GM12865 (cell line): ENCODE results near the gene PKNOX2.

Experiments used
- DNase-seq: peaks from one replicate; pipeline ENCODE4 v3.0.0; 2010; ENCODE audit warnings: low read depth
- H3K4me3 ChIP-seq: 2 replicates; pipeline ENCODE4 v1.5.1; 2011; ENCODE audit warnings: mild to moderate bottlenecking, low read depth, low read length, control low read depth
- TF ChIP-seq, protein P1 (sequence below): IDR thresholded peaks from 2 replicates; pipeline ENCODE4 v1.5.1; 2011; ENCODE audit warnings: low read length, control low read depth, low read depth, inconsistent platforms; ENCODE audit not compliant: insufficient read depth; ENCODE audit errors: missing control alignments

Gene PKNOX2

GRCh38 chr11:125167292-125167953, 2.9 kb downstream of the PKNOX2 start:
- DNase-seq: no peak
- H3K4me3 ChIP-seq: no peak overlapping the region
- TF ChIP-seq, protein P1, sequence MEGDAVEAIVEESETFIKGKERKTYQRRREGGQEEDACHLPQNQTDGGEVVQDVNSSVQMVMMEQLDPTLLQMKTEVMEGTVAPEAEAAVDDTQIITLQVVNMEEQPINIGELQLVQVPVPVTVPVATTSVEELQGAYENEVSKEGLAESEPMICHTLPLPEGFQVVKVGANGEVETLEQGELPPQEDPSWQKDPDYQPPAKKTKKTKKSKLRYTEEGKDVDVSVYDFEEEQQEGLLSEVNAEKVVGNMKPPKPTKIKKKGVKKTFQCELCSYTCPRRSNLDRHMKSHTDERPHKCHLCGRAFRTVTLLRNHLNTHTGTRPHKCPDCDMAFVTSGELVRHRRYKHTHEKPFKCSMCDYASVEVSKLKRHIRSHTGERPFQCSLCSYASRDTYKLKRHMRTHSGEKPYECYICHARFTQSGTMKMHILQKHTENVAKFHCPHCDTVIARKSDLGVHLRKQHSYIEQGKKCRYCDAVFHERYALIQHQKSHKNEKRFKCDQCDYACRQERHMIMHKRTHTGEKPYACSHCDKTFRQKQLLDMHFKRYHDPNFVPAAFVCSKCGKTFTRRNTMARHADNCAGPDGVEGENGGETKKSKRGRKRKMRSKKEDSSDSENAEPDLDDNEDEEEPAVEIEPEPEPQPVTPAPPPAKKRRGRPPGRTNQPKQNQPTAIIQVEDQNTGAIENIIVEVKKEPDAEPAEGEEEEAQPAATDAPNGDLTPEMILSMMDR: no peak

DNA sequence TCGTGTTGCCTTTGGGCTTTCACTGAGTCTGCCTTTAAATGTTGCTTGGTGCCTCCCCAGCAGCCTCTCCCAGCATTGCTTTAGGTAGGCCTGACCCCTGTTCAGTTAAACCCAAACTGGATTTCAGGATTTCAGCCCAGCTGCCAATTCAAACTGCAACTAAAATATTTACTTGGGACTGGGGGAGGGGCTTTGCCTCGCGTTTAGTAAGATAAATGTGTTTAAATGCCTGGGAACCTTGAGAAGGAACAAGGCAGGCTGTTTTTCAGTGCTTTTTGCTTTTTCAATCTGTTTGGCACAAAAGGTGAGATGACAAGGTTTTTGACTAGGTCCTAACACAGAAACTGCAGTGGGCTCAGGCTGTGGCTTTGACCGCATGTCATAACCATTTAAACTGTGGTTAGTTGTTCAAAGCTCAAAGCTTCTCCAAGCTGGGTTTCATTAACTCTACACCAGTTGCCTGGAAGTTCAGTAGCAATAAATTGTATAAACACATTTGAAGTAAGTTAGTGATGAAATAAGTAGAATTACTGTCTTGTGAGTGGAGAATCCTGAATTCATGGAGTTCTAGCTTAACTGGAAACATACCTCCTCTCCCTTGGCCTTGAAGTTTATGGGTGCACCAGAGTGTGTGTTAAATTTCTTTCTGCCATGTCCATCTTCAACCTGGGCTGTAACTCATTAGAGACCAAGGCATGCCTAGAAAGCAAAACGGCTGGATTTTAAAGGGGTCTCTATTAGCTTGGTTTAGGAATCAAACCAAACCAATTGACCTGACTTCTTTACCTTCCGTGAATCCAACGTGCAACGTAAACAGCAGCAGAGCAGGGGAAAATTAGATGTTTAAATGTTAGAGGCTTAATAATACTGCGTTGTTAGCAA, 3.6 kb downstream of the PKNOX2 start:
- no peak overlapping the region for H3K4me3 ChIP-seq
- TF ChIP-seq, protein P1: no peak
- peak; percentile 45 for DNase-seq

DNA sequence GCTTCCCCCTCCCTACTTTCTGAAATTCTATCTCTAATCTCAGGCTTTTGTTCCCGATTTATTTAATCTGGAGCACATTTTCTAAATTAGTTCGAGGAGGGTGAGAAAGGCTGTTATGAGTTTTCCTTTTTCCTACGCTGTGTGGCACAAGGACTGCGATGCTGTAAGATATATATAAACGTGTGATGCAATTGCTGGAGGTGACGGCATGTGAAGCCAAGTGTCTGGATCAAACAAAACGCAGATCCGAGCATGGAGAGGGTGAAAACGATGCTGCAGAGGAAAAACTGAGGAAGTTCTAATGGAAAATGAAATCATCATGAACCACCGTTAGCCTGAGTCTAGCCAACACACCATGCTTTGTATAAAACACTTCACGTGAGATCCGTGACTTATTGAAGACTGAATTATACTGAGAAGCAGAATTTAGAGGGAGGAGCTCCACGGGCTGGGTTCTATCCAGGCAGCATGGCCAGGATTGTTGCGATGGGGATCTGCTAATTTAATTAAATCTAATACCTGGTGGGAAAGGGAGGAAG, 4.4 kb downstream of the PKNOX2 start:
- no peak overlapping the region for H3K4me3 ChIP-seq
- TF ChIP-seq, protein P1: no peak
- no peak for DNase-seq

DNA sequence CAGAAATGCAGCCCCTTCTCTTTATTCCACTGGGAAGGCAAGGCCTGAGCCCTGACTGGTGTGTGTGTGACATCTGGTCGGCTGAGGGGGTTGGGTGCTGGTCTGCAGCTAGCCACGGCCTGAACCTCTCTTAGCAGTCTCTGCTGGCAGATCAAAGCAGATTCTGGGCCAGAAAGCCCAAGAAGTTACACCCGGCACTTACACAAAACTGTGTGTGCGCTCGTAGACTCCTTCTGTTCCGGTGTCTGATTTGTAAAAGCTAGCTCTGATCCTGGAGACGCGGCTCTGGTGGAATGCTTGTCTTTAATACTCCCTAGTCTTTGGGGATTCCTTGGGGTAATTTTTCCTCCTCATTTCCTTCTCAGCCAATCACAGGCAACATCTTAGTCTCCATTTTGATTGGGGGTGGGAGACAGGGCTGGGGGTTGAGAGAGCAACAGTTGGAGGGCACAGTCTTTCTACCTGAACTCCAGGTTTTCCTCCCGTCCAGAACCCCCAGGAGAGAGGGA, 5.5 kb downstream of the PKNOX2 start:
- TF ChIP-seq, protein P1: no peak
- no peak for DNase-seq
- H3K4me3 ChIP-seq: no peak overlapping the region

- TF ChIP-seq, protein P1: no peak
- H3K4me3 ChIP-seq: no peak overlapping the region
- DNase-seq: no peak
Observed at GRCh38 chr11:125170510-125171031, 6.0 kb downstream of the PKNOX2 start.

GRCh38 chr11:125171974-125172373, 7.4 kb downstream of the PKNOX2 start:
- TF ChIP-seq, protein P1: no peak
- no peak for DNase-seq
- no peak overlapping the region for H3K4me3 ChIP-seq
